Glutamatergic neuron (in vitro differentiated cells): ENCODE measurements around the gene SIGLEC5. TPM values are rescaled to one million over a fixed set of nuclear protein-coding genes. Genes with fewer than 3 reads are reported as not detected.
A peak's percentile ranks its signal among the peaks of the same experiment; 100 is the strongest.

Experiments used
- DNase-seq: peaks from one replicate; pipeline ENCODE4 v3.0.0; 2022
- H3K27ac Mint-ChIP-seq: one replicate; pipeline ENCODE4 v1.8.0; 2020; ENCODE audit warnings: mild to moderate bottlenecking, mixed read lengths, inconsistent platforms; ENCODE audit not compliant: unreplicated experiment
- H3K27me3 Mint-ChIP-seq: one replicate; pipeline ENCODE4 v1.8.0; 2020; ENCODE audit warnings: mild to moderate bottlenecking, moderate library complexity, mixed read lengths, inconsistent platforms; ENCODE audit not compliant: unreplicated experiment
- H3K36me3 Mint-ChIP-seq: one replicate; pipeline ENCODE4 v1.8.0; 2020; ENCODE audit warnings: mild to moderate bottlenecking, mixed read lengths, inconsistent platforms; ENCODE audit not compliant: unreplicated experiment
- H3K4me1 Mint-ChIP-seq: one replicate; pipeline ENCODE4 v1.8.0; 2020; ENCODE audit warnings: mild to moderate bottlenecking, low read depth, mixed read lengths, inconsistent platforms; ENCODE audit not compliant: unreplicated experiment
- H3K4me3 Mint-ChIP-seq: one replicate; pipeline ENCODE4 v1.8.0; 2020; ENCODE audit warnings: mild to moderate bottlenecking, mixed read lengths, inconsistent platforms; ENCODE audit not compliant: unreplicated experiment
- H3K9me3 Mint-ChIP-seq: one replicate; pipeline ENCODE4 v1.8.0; 2020; ENCODE audit warnings: mild to moderate bottlenecking, moderate library complexity, mixed read lengths, inconsistent platforms; ENCODE audit not compliant: unreplicated experiment
- total RNA-seq: library from RNA; stranded (reverse); fragmentation: NEBNext Ultra II Directional; extraction: Animal tissue kit (Norgen Biotek cat#: 25700); gene quantifications from one replicate; pipeline ENCODE4 v1.2.1, GENCODE V29; 2021; ENCODE audit not compliant: unreplicated experiment
- TF ChIP-seq, protein P1 (sequence below): fragments of 200-600 bp; sonication (generic); IDR thresholded peaks from one replicate; pipeline ENCODE4 v1.5.0; 2021; ENCODE audit not compliant: partially characterized antibody, unreplicated experiment

Gene SIGLEC5
- total RNA-seq, 1 donor from 2014 or later: not detected

DNA sequence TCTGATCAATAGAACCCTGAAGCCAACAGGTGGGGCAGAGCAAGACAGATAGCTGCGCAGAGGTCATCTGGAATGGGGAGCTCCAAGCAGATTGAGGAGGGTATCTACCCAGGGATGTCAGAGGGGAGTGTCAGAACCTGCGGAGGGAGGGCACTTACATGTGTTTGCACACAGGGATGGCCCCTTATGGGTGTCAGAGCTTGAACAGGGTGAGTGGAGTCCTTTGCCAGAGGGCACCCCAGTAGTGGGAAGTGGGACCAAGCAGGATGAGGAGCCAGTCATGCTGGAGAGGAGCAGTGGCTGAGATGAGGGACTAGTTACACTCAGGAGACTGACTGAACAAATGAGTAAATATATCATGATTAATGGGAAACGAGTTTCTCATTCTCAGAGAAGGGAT, 33.4 kb upstream of the SIGLEC5 start:
- TF ChIP-seq, protein P1, sequence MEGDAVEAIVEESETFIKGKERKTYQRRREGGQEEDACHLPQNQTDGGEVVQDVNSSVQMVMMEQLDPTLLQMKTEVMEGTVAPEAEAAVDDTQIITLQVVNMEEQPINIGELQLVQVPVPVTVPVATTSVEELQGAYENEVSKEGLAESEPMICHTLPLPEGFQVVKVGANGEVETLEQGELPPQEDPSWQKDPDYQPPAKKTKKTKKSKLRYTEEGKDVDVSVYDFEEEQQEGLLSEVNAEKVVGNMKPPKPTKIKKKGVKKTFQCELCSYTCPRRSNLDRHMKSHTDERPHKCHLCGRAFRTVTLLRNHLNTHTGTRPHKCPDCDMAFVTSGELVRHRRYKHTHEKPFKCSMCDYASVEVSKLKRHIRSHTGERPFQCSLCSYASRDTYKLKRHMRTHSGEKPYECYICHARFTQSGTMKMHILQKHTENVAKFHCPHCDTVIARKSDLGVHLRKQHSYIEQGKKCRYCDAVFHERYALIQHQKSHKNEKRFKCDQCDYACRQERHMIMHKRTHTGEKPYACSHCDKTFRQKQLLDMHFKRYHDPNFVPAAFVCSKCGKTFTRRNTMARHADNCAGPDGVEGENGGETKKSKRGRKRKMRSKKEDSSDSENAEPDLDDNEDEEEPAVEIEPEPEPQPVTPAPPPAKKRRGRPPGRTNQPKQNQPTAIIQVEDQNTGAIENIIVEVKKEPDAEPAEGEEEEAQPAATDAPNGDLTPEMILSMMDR: no peak
- no peak for DNase-seq
- Mint-ChIP-seq H3K36me3 (no peaks in the 10 kb centered on the region), H3K4me1 (no peaks in the 10 kb centered on the region), H3K27ac (no peak overlapping the region), H3K27me3 (no peaks in the 10 kb centered on the region), H3K9me3 (no peaks in the 10 kb centered on the region), H3K4me3 (no peak overlapping the region)

DNA sequence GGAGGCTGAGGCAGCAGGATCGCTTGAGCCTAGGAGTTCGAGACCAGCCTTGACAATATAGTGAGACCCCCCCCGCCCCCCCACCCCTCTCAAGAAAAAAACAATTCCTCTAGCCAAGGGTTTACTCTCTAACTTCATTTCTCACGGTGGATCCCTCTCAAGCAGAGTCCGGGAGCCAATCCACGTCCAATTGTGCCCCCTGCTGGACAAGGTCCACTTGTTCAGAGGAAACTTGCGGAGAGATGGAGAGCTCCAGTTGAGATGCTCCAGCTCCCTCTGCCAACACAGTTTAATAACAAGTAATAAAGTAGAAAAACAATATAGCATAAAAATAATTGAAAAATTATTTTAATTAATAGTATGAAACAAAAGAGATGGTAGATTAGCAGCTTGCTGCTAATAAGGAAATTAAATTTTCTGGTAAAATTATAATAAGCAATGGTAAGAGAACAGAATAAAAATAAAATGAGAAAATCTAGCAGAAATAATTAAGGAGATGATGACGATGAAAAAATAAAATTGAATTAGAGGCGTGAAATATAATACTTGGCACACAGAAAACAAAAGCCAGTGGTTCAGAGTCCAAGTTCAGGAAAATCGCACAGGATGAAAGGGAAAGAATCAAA, 30.9 kb upstream of the SIGLEC5 start:
- TF ChIP-seq, protein P1: peak; percentile 76
- H3K4me1 Mint-ChIP-seq: no peaks in the 10 kb centered on the region

DNA sequence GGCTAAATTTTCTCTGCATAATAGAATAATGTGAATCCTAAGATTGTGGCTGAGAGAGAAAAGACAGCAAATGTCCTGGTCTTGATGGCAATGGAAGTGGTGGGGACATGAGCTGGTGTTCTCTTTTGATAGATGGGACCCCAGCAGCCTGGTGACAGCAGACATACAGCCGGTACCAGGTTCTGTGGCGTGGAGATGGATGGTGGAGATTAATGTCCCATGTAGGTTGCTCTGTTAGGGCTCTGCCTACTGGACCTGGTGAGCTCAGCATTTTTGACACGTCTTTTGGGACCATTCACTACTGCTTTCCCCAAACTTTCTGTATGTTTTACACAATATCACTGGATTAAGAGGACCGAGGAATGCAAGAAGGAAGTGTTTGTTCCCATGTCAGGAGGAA, 24.6 kb upstream of the SIGLEC5 start:
- Mint-ChIP-seq H3K4me1 (no peaks in the 10 kb centered on the region), H3K9me3 (peaks cover 5% of the 10 kb centered on the region), H3K36me3 (no peaks in the 10 kb centered on the region), H3K27me3 (peaks cover 3% of the 10 kb centered on the region), H3K27ac (no peak overlapping the region), H3K4me3 (no peak overlapping the region)
- TF ChIP-seq, protein P1: no peak
- DNase-seq: no peak

More for the DNA sequence above, 30.9 kb upstream of the SIGLEC5 start:
- DNase-seq: peak; percentile 88
- Mint-ChIP-seq H3K27me3 (no peaks in the 10 kb centered on the region), H3K27ac (no peak overlapping the region), H3K4me3 (no peak overlapping the region), H3K9me3 (no peaks in the 10 kb centered on the region), H3K36me3 (no peaks in the 10 kb centered on the region)

DNA sequence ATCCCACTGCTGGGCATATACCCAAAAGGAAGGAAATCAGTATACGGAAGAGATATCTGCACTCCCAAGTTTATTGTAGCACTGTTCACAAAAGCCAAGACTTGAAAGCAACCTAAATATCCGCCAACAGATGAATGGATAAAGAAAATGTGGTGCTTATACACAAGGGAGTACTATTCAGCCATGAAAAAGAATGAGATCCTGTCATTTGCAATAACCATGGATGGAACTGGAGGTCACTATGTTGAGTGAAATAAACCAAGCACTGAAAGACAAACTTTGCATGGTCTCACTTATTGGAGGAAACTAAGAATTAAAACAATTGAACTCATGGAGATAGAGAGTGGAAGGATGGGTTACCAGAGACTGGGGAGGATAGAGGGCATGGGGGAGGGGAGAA, 23.0 kb upstream of the SIGLEC5 start:
- H3K4me3 Mint-ChIP-seq: no peak overlapping the region
- H3K36me3 Mint-ChIP-seq: no peaks in the 10 kb centered on the region
- H3K9me3 Mint-ChIP-seq: peaks cover 6% of the 10 kb centered on the region
- H3K27me3 Mint-ChIP-seq: peaks cover 3% of the 10 kb centered on the region
- H3K4me1 Mint-ChIP-seq: no peaks in the 10 kb centered on the region
- no peak for DNase-seq
- no peak overlapping the region for H3K27ac Mint-ChIP-seq
- TF ChIP-seq, protein P1: no peak

DNA sequence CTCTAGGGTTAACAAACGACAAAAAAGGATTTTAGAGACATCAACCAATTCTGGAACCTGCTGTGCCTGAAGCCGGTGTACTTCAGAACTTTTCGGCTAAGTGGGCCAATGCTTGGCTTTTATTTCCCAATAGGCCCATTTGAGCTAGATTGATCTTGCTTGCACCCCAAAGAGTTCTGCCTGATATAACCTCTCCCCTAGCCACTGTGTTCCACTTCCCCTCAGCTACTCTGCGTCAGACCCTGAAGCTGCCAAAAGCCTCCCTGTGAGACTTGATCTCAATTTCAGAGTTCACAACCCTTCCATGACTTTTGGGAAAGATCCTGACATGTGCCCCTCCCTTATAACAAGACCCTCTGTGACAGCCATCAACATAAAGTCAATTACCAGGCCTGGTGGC, 22.1 kb upstream of the SIGLEC5 start:
- Mint-ChIP-seq H3K4me1 (no peaks in the 10 kb centered on the region), H3K9me3 (peaks cover 6% of the 10 kb centered on the region)

More for the DNA sequence above, 22.1 kb upstream of the SIGLEC5 start:
- no peaks in the 10 kb centered on the region for H3K36me3 Mint-ChIP-seq
- no peak overlapping the region for H3K27ac Mint-ChIP-seq
- no peak for DNase-seq
- peaks cover 3% of the 10 kb centered on the region for H3K27me3 Mint-ChIP-seq
- H3K4me3 Mint-ChIP-seq: no peak overlapping the region
- TF ChIP-seq, protein P1: no peak
